CD14-positive monocyte (primary cell): ENCODE data around the gene ABI1. TPM values are rescaled to one million over a fixed set of nuclear protein-coding genes. Genes with fewer than 3 reads are reported as not detected.
"Not testable (repeated sequence)": the region's sequence is repeated elsewhere in the genome, so short reads cannot be mapped to it uniquely, and the experiment has no call there.

Source experiments
- DNase-seq, 3 donors: peaks; one replicate each; pipeline ENCODE4 v3.0.0-alpha.2; 2011 to 2022
- H2AFZ ChIP-seq: 2 replicates; pipeline ENCODE4 v1.6.0; 2012; ENCODE audit warnings: mild to moderate bottlenecking, low read depth, low read length, inconsistent platforms; ENCODE audit not compliant: insufficient read depth, poor library complexity, severe bottlenecking
- H3K27ac ChIP-seq, 2 donors: 1 replicate in 1 of 2; 2 replicates in 1 of 2; pipeline ENCODE4 v1.5.1; 2012 to 2013; ENCODE audit warnings: low read length in 2 of 2, control low read depth in 1 of 2, inconsistent platforms in 1 of 2, low read depth in 1 of 2, mild to moderate bottlenecking in 1 of 2
- H3K27me3 ChIP-seq, 2 donors: one replicate each; pipeline versions ENCODE4 v1.6.0 to v1.6.1; 2011 to 2013; ENCODE audit warnings: low read length in 2 of 2; ENCODE audit not compliant: control insufficient read depth in 2 of 2, insufficient read depth in 2 of 2
- H3K36me3 ChIP-seq, 2 donors: replicated peaks in 1 of 2; 1 replicate in 1 of 2; 2 replicates in 1 of 2; pipeline versions ENCODE4 v1.5.1 to v1.6.1; 2012 to 2013; ENCODE audit warnings: low read length in 2 of 2, control low read depth in 1 of 2, inconsistent platforms in 1 of 2, mild to moderate bottlenecking in 1 of 2; ENCODE audit not compliant: insufficient read depth in 2 of 2, control insufficient read depth in 1 of 2
- H3K4me1 ChIP-seq, 2 donors: 1 replicate in 1 of 2; 2 replicates in 1 of 2; pipeline versions ENCODE4 v1.5.1 to v1.6.1; 2012 to 2013; ENCODE audit warnings: low read length in 2 of 2, control low read depth in 1 of 2, inconsistent platforms in 1 of 2, mild to moderate bottlenecking in 1 of 2, moderate library complexity in 1 of 2; ENCODE audit not compliant: insufficient read depth in 2 of 2, control insufficient read depth in 1 of 2
- H3K4me2 ChIP-seq: replicated peaks from 2 replicates; pipeline ENCODE3; 2012; ENCODE audit warnings: low read length, moderate library complexity, mild to moderate bottlenecking; ENCODE audit not compliant: poor library complexity, severe bottlenecking; ENCODE audit errors: extremely low read depth
- H3K4me3 ChIP-seq, 3 experiments: fragments of 200-600 bp in 1 of 3; sonication (generic) in 1 of 3; replicated peaks in 1 of 3; 1 replicate in 2 of 3; 2 replicates in 1 of 3; pipeline ENCODE4 v1.5.1; 2011 to 2013; ENCODE audit warnings: low read length in 3 of 3, mild to moderate bottlenecking in 3 of 3, control low read depth in 2 of 3, low read depth in 2 of 3, inconsistent platforms in 1 of 3, moderate library complexity in 1 of 3
- H3K79me2 ChIP-seq: 2 replicates; pipeline ENCODE4 v1.6.0; 2012; ENCODE audit warnings: mild to moderate bottlenecking, control low read depth, inconsistent platforms, low read length, moderate library complexity; ENCODE audit not compliant: insufficient read depth
- H3K9ac ChIP-seq: 2 replicates; pipeline ENCODE4 v1.6.0; 2017; ENCODE audit warnings: low read length, mild to moderate bottlenecking; ENCODE audit not compliant: insufficient read depth, poor library complexity, severe bottlenecking
- H3K9me3 ChIP-seq, 2 donors: replicated peaks in 1 of 2; 1 replicate in 1 of 2; 2 replicates in 1 of 2; pipeline versions ENCODE4 v1.5.1 to v1.6.1; 2012 to 2013; ENCODE audit warnings: low read length in 2 of 2, control low read depth in 1 of 2; ENCODE audit not compliant: control insufficient read depth in 1 of 2, insufficient read depth in 1 of 2
- H4K20me1 ChIP-seq: 2 replicates; pipeline ENCODE4 v1.6.0; 2012; ENCODE audit warnings: mild to moderate bottlenecking, low read length, control low read depth, moderate library complexity; ENCODE audit not compliant: insufficient read depth
- H3K27ac Mint-ChIP-seq, 7 donors: one replicate each; pipeline ENCODE4 v1.8.0; 2020; ENCODE audit warnings: mild to moderate bottlenecking in 7 of 7, mixed read lengths in 7 of 7, moderate library complexity in 6 of 7, inconsistent platforms in 2 of 7
- H3K27me3 Mint-ChIP-seq, 3 donors: one replicate each; pipeline ENCODE4 v1.8.0; 2021 to 2022; ENCODE audit warnings: low read depth in 3 of 3, mild to moderate bottlenecking in 3 of 3, mixed read lengths in 3 of 3, moderate library complexity in 3 of 3, inconsistent platforms in 1 of 3
- H3K36me3 Mint-ChIP-seq, 2 donors: one replicate each; pipeline ENCODE4 v1.8.0; 2020; ENCODE audit warnings: mixed read lengths in 2 of 2, inconsistent platforms in 1 of 2, mild to moderate bottlenecking in 1 of 2
- H3K4me1 Mint-ChIP-seq: one replicate; pipeline ENCODE4 v1.8.0; 2020; ENCODE audit warnings: mild to moderate bottlenecking, mixed read lengths
- H3K4me3 Mint-ChIP-seq, 2 donors: one replicate each; pipeline ENCODE4 v1.8.0; 2020; ENCODE audit warnings: mild to moderate bottlenecking in 2 of 2, mixed read lengths in 2 of 2, moderate library complexity in 1 of 2
- H3K9me3 Mint-ChIP-seq, 7 donors: one replicate each; pipeline ENCODE4 v1.8.0; 2020 to 2022; ENCODE audit warnings: mixed read lengths in 7 of 7, mild to moderate bottlenecking in 6 of 7, moderate library complexity in 6 of 7, inconsistent platforms in 2 of 7
- WGBS: methylation state at CpG from one replicate; pipeline ENCODE4 v1.1.5; 2013; ENCODE audit warnings: missing lambda C conversion rate; ENCODE audit not compliant: insufficient coverage; 5-methylcytosine and 5-hydroxymethylcytosine counted together
- intact Hi-C, 2 donors: fragments of 100-400 bp; cut with micrococcal nuclease; formaldehyde crosslinking; loops; one replicate each; pipeline versions ENCODE4 v1.15.0 to v1.15.1; 2023
- polyA plus RNA-seq, 3 donors: library from polyadenylated mRNA; depleted of rRNA in 1 of 3; unstranded in 2 of 3; stranded (reverse) in 1 of 3; fragments of 300-500 nt in 2 of 3; fragments of >200 nt in 1 of 3; fragmentation: Illumina TruSeq in 2 of 3; gene quantifications; 1 replicate in 2 of 3; 2 replicates in 1 of 3; pipeline ENCODE4 v1.2.3, GENCODE V29; 2012 to 2021
- TF ChIP-seq, protein P1 (sequence below): fragments of 200-600 bp; IDR thresholded peaks from one replicate; pipeline ENCODE4 v1.8.0; 2022; ENCODE audit warnings: antibody characterized with exemption, mild to moderate bottlenecking

ABI1 gene
- polyA plus RNA-seq, 3 donors: 39.8 to 77.2 (median 61.5) TPM

DNA sequence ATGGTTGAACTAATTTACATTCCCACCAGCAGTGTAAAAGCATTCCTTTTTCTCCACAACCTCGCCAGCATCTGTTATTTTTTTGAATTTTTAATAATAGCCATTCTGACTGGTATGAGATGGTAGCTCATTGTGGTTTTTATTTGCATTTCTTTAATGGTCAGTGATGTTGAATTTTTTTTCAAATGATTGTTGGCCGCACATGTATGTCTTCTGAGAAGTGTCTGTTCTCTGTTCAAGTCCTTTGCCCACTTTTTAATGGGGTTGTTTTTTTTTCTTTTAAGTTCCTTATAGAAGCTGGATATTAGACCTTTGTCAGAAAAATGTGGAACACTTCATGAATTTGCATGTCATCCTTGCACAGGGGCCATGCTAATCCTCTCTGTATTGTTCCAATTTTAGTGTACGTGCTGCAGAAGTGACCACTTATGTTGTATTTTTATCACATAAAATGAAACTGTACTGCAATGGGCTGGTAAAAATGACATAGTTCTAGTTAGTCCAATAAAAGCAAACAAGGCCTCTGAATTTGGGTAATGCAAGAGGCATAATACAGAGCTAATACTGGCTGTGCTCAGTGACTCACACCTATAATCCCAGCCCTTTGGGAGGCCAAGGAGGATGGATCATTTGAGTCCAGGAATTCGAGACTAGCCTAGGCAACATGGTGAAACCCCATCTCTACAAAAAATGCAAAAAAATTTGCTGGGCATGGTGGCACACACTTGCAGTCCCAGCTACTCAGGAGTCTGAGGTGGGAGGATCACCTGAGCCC is 70.3 kb downstream of the ABI1 start:
- no peak overlapping the region for H3K27ac ChIP-seq
- H3K27me3 Mint-ChIP-seq: no peaks in the 10 kb centered on the region
- peak overlapping the region in 1 of 7 donors; percentile 46 for H3K27ac Mint-ChIP-seq
- H4K20me1 ChIP-seq: peaks cover 99% of the 10 kb centered on the region
- peaks cover 0 to 24% of the 10 kb centered on the region in 2 donors for H3K36me3 ChIP-seq
- H3K4me1 Mint-ChIP-seq: peaks cover 4% of the 10 kb centered on the region
- WGBS: 100% methylated on average over 1 of the region's 4 CpGs
- peaks cover 0 to 3% (median 2%) of the 10 kb centered on the region in 7 donors for H3K9me3 Mint-ChIP-seq
- H3K9ac ChIP-seq: no peak overlapping the region
- H2AFZ ChIP-seq: no peak overlapping the region
- H3K9me3 ChIP-seq: no peaks in the 10 kb centered on the region
- H3K4me1 ChIP-seq: no peaks in the 10 kb centered on the region
- TF ChIP-seq, protein P1, sequence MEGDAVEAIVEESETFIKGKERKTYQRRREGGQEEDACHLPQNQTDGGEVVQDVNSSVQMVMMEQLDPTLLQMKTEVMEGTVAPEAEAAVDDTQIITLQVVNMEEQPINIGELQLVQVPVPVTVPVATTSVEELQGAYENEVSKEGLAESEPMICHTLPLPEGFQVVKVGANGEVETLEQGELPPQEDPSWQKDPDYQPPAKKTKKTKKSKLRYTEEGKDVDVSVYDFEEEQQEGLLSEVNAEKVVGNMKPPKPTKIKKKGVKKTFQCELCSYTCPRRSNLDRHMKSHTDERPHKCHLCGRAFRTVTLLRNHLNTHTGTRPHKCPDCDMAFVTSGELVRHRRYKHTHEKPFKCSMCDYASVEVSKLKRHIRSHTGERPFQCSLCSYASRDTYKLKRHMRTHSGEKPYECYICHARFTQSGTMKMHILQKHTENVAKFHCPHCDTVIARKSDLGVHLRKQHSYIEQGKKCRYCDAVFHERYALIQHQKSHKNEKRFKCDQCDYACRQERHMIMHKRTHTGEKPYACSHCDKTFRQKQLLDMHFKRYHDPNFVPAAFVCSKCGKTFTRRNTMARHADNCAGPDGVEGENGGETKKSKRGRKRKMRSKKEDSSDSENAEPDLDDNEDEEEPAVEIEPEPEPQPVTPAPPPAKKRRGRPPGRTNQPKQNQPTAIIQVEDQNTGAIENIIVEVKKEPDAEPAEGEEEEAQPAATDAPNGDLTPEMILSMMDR: no peak
- no peak overlapping the region for H3K4me3 Mint-ChIP-seq
- intact Hi-C loops: no loop called here
- peaks cover 20 to 36% of the 10 kb centered on the region in 2 donors for H3K36me3 Mint-ChIP-seq
- peaks cover 100% of the 10 kb centered on the region for H3K79me2 ChIP-seq
- no peak for DNase-seq
- H3K4me2 ChIP-seq: no peak overlapping the region
- H3K4me3 ChIP-seq: no peak overlapping the region
- H3K27me3 ChIP-seq: no peaks in the 10 kb centered on the region

- H3K9ac ChIP-seq, H3K4me3 ChIP-seq, H3K27ac Mint-ChIP-seq, H3K4me1 Mint-ChIP-seq, H3K4me2 ChIP-seq, H3K9me3 ChIP-seq, H3K9me3 Mint-ChIP-seq, intact Hi-C loops, DNase-seq, H3K27ac ChIP-seq, H3K4me3 Mint-ChIP-seq, H3K27me3 ChIP-seq, H3K4me1 ChIP-seq, H2AFZ ChIP-seq, H3K27me3 Mint-ChIP-seq: not testable (repeated sequence)
- H3K36me3 Mint-ChIP-seq: peaks cover 23 to 33% of the 10 kb centered on the region in 2 donors
- H3K79me2 ChIP-seq: peaks cover 100% of the 10 kb centered on the region
- H3K36me3 ChIP-seq: peaks cover 0 to 30% of the 10 kb centered on the region in 2 donors
- no CpG with 5 or more reads among the region's 2 CpGs for WGBS
- peaks cover 99% of the 10 kb centered on the region for H4K20me1 ChIP-seq
Measured at GRCh38 chr10:26789779-26790178, 71.0 kb downstream of the ABI1 start.
